GM21515 (cell line): ENCODE results near the gene KCTD15.

Experiments used
- ATAC-seq: cut with Tn5 transposase; IDR thresholded peaks from one replicate; pipeline ENCODE4 v1.9.1; 2021; ENCODE audit not compliant: unreplicated experiment

The KCTD15 gene, protein sequence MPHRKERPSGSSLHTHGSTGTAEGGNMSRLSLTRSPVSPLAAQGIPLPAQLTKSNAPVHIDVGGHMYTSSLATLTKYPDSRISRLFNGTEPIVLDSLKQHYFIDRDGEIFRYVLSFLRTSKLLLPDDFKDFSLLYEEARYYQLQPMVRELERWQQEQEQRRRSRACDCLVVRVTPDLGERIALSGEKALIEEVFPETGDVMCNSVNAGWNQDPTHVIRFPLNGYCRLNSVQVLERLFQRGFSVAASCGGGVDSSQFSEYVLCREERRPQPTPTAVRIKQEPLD

GRCh38 chr19:33796164-33796875, at the start of gene KCTD15:
TSS of gene KCTD15 (plus strand) at chr19:33796870. CDS start at chr19:33800455, 3,585 bp downstream.
- no peak for ATAC-seq

DNA sequence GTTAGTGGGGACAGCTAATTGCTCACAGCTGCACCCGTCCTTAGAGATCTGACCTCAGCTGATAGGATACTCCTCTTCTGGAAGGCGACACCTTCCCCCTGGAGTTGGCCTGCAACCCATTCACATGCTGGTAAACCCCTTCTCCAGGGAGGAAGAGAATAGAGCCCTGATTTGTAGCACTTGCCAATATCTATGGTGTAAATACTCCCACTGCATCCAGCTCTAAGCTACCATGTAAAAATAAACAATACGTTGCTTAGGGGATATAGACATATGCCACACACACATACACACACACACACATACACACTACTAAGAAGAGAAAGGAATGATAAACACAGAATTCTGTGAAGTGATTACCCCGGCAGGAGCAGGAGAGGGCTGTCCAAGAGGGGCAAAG, 49.4 kb upstream of the KCTD15 start:
- ATAC-seq: no peak

DNA sequence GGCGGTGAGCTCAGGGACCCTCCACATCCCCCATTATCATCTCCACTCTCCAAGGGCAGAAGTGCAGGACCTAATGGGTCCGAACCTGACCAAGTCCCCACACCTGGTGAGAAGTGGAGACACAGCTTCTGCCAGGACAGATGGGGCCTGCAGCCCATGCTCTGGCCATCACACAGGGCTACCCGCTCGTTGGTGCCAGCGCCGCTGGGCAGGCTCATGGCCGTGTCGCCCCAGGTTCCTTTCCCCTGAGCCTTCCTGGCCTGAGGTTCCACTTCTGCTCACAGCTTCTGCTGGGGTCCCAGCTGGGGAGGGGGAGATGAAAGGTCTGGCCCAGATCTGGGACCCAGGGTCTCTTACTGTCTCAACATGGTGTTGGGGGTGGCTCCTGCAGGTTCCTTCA, 48.4 kb upstream of the KCTD15 start:
- ATAC-seq: no peak

- no peak for ATAC-seq
Observed at GRCh38 chr19:33749016-33749415, 47.7 kb upstream of the KCTD15 start.

GRCh38 chr19:33749619-33750175, 47.0 kb upstream of the KCTD15 start:
- no peak for ATAC-seq

- no peak for ATAC-seq
Observed at GRCh38 chr19:33750587-33751435, 45.9 kb upstream of the KCTD15 start.

DNA sequence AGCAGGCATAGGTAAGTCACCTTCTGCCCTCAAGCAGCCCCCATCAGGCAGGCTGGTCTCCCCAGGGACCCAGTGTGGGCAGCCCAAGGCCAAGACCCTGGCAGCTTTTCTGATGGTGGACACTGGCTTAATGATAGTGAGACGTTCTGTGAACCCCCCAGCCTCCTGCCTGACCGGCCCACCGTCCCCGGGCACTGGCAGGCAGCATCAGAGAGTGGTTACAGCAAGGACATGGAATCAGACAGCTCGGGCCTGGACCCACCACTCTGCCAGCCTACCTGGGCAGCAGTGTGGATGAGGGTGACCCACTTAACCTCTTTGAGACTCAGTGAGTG, 45.3 kb upstream of the KCTD15 start:
- no peak for ATAC-seq

GRCh38 chr19:33752018-33752800, 44.5 kb upstream of the KCTD15 start:
- no peak for ATAC-seq

DNA sequence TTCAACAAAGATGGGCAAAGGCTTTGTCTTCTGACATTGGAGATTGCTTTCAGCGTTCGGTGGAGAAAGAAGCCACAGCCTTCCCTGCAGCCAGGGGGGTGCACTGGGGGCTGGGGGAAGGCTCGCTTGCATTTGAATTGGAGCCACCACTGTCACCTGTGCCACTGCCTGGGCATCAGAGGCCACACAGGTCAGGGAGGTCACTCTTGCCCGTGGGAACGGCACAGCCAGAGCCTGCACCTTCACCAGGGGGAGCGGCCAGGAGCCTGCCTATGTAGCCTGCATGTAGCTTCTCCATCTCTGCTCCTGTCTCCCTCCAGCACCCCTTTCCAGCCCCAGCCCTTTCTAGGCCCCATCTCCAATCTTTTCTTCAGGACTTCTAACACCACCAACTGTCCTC, 43.7 kb upstream of the KCTD15 start:
- ATAC-seq: no peak

DNA sequence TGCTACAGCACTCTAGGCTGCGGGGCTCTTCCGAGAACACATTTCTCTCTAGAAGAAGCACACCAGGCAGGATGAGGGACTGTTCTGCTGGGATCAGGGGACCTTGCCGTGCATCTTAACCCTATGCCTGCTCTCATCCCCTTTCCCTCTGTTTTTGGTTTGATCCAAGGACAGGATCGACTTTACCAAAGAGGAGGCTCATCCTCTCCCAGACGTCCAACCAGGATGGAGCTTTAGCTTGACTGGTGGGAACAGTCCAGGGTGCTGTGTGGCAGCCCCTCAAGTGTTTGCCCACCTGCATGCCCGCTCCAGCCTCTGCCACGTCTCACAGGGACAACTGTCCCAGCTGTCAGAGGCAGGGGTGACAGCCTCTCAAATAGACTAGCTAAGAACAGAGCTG, 42.3 kb upstream of the KCTD15 start:
- no peak for ATAC-seq

GRCh38 chr19:33755099-33756035, 41.3 kb upstream of the KCTD15 start:
- ATAC-seq: no peak

- ATAC-seq: no peak
Observed at GRCh38 chr19:33756177-33756576, 40.5 kb upstream of the KCTD15 start.

- no peak for ATAC-seq
Observed at GRCh38 chr19:33758541-33759013, 38.1 kb upstream of the KCTD15 start.

DNA sequence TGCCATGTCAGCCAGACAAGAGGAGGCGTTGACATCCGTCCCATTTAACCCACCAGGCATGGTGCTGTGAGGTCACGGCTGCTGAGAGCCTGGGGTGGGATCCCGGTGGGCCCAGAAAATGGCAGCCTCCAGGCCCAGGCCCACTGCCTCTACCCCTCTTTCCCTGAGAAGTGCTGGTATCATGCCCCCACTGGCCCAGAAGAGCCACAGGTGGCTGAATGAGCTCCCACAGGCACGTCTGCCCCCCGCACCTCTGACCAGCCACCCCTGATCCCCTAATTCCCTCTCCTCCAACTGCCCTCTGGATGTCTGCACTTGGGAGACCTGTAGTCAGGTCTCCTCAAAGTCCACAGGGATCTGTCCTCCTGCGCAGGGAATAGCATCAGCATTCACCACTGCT, 37.3 kb upstream of the KCTD15 start:
- ATAC-seq: no peak

- ATAC-seq: no peak
Observed at GRCh38 chr19:33763633-33764371, 32.9 kb upstream of the KCTD15 start.

GRCh38 chr19:33766623-33767022, 30.0 kb upstream of the KCTD15 start:
- no peak for ATAC-seq

- ATAC-seq: no peak
Observed at GRCh38 chr19:33767898-33768413, 28.7 kb upstream of the KCTD15 start.

DNA sequence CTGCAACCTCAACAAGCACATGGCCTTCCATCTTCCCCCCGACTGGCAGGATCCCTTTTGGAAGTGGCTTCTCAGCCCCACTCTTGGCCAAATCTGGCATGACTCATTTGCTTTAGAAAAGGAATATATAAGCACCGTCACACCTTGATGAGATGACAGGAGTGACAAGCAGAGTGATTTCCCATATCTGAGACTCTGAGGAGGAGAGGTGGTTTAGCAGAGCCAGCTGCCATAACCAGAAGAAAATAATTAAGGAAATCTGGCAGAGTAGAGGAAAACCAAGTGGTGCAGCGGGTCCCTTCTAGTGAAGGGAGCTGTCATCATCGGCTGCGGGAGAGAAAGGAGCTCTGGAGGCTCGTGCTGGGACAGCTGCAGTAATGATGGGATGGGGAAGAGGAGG, 27.5 kb upstream of the KCTD15 start:
- no peak for ATAC-seq

DNA sequence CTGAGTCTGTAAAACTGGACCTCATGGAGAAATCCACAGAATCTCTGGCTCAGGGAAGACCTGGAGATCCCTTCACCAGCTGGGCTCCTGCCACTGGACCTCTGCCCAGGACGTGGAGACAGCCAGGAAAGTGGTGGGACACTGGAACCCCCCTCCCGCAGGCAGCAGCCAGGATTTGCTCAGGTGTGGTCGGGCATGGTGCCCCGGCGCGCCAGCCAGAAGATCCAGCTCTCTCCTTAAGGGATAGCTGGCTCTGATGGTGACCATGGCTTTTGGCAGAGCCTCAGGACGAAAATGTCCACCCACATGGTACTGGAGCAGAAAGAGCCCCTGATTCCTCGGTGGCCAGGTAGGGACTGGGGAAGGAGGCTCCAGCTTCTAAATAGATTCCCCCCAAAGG, 26.6 kb upstream of the KCTD15 start:
- ATAC-seq: no peak
